MM.1S (cell line): ENCODE data around the gene TMEM242.

ENCODE experiments used
- DNase-seq: peaks from one replicate; pipeline ENCODE4 v3.0.0-alpha.2; 2015
- H2AFZ ChIP-seq: fragments of 300-600 bp; sonication (generic); 2 replicates; pipeline ENCODE4 v1.6.0; 2016; ENCODE audit warnings: antibody characterized with exemption, low read length
- H3F3A ChIP-seq: fragments of 300-600 bp; sonication (generic); 2 replicates; pipeline ENCODE4 v1.6.1; 2016; ENCODE audit warnings: mild to moderate bottlenecking, antibody characterized with exemption, low read length, moderate library complexity, mixed read lengths; ENCODE audit not compliant: insufficient read depth
- H3K27ac ChIP-seq: fragments of 300-600 bp; sonication (generic); 2 replicates; pipeline ENCODE4 v1.5.1; 2016; ENCODE audit warnings: mild to moderate bottlenecking, low read length
- H3K27me3 ChIP-seq: fragments of 300-600 bp; sonication (generic); replicated peaks from 2 replicates; pipeline ENCODE4 v1.6.0; 2016; ENCODE audit warnings: low read length; ENCODE audit not compliant: insufficient read depth
- H3K36me3 ChIP-seq: fragments of 300-600 bp; sonication (generic); replicated peaks from 2 replicates; pipeline ENCODE4 v1.6.1; 2016; ENCODE audit warnings: mild to moderate bottlenecking, low read length, mixed read lengths; ENCODE audit not compliant: insufficient read depth
- H3K4me1 ChIP-seq: fragments of 300-600 bp; sonication (generic); 2 replicates; pipeline ENCODE4 v1.6.1; 2016; ENCODE audit warnings: low read length, mixed read lengths
- H3K4me2 ChIP-seq: fragments of 300-600 bp; sonication (generic); 2 replicates; pipeline ENCODE4 v1.6.0; 2016; ENCODE audit warnings: low read depth, low read length
- H3K4me3 ChIP-seq: fragments of 300-600 bp; sonication (generic); 2 replicates; pipeline ENCODE4 v1.5.1; 2016; ENCODE audit warnings: low read length, mixed read lengths
- H3K79me2 ChIP-seq: fragments of 300-600 bp; sonication (generic); 2 replicates; pipeline ENCODE4 v1.6.1; 2016; ENCODE audit warnings: mixed run types, low read length, mixed read lengths
- H3K9ac ChIP-seq: fragments of 300-600 bp; sonication (generic); 2 replicates; pipeline ENCODE4 v1.6.1; 2016; ENCODE audit warnings: low read length, mixed read lengths
- H3K9me2 ChIP-seq: fragments of 300-600 bp; sonication (generic); replicated peaks from 2 replicates; pipeline ENCODE4 v1.6.1; 2016; ENCODE audit warnings: mild to moderate bottlenecking, low read length, mixed read lengths; ENCODE audit not compliant: insufficient read depth
- H3K9me3 ChIP-seq: fragments of 300-600 bp; sonication (generic); replicated peaks from 2 replicates; pipeline ENCODE4 v1.6.1; 2016; ENCODE audit warnings: mild to moderate bottlenecking, low read length, mixed read lengths; ENCODE audit not compliant: insufficient read depth
- H4K20me1 ChIP-seq: fragments of 300-600 bp; sonication (generic); 2 replicates; pipeline ENCODE4 v1.6.1; 2016; ENCODE audit warnings: mild to moderate bottlenecking, low read length, moderate library complexity, mixed read lengths; ENCODE audit not compliant: insufficient read depth
- EZH2 ChIP-seq: fragments of 300-600 bp; sonication (generic); optimal IDR thresholded peaks from 2 replicates; pipeline ENCODE3; 2017; ENCODE audit warnings: low read depth, mild to moderate bottlenecking, antibody characterized with exemption, low read length, mixed read lengths
- EZH2phosphoT487 ChIP-seq: fragments of 300-600 bp; sonication (generic); IDR thresholded peaks from 2 replicates; pipeline ENCODE4 v1.6.1; 2018; ENCODE audit warnings: antibody characterized with exemption, low read length
- TF ChIP-seq, protein P1 (sequence below): fragments of 300-600 bp; sonication (generic); IDR thresholded peaks from 2 replicates; pipeline ENCODE4 v1.5.1; 2016; ENCODE audit warnings: antibody characterized with exemption, low read length, mixed read lengths

The TMEM242 gene

GRCh38 chr6:157305670-157306653, 17.4 kb downstream of the TMEM242 start:
- no peak overlapping the region for H3K4me2 ChIP-seq

GRCh38 chr6:157304899-157305663, 18.2 kb downstream of the TMEM242 start:
- Histone ChIP-seq H3K27me3 (no peaks in the 10 kb centered on the region), H4K20me1 (no peaks in the 10 kb centered on the region), H3K79me2 (no peaks in the 10 kb centered on the region), H3K9me2 (no peaks in the 10 kb centered on the region), H3K9me3 (no peaks in the 10 kb centered on the region), H3K4me3 (no peak overlapping the region), H3K36me3 (no peaks in the 10 kb centered on the region), H3K9ac (no peak overlapping the region), H2AFZ (no peak overlapping the region), H3F3A (no peaks in the 10 kb centered on the region), H3K27ac (no peak overlapping the region), H3K4me1 (peaks cover 9% of the 10 kb centered on the region; the same call in 1 of the 2 replicates), H3K4me2 (no peak overlapping the region)
- DNase-seq: no peak
- TF ChIP-seq, protein P1, sequence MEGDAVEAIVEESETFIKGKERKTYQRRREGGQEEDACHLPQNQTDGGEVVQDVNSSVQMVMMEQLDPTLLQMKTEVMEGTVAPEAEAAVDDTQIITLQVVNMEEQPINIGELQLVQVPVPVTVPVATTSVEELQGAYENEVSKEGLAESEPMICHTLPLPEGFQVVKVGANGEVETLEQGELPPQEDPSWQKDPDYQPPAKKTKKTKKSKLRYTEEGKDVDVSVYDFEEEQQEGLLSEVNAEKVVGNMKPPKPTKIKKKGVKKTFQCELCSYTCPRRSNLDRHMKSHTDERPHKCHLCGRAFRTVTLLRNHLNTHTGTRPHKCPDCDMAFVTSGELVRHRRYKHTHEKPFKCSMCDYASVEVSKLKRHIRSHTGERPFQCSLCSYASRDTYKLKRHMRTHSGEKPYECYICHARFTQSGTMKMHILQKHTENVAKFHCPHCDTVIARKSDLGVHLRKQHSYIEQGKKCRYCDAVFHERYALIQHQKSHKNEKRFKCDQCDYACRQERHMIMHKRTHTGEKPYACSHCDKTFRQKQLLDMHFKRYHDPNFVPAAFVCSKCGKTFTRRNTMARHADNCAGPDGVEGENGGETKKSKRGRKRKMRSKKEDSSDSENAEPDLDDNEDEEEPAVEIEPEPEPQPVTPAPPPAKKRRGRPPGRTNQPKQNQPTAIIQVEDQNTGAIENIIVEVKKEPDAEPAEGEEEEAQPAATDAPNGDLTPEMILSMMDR: no peak
- TF ChIP-seq EZH2 (no peak), EZH2phosphoT487 (no peak)

More at GRCh38 chr6:157305670-157306653, 17.4 kb downstream of the TMEM242 start:
- H3K4me1 ChIP-seq: peaks cover 9% of the 10 kb centered on the region; the same call in 1 of the 2 replicates
- no peak for TF ChIP-seq EZH2phosphoT487
- TF ChIP-seq EZH2: no peak
- TF ChIP-seq, protein P1: no peak
- DNase-seq: no peak
- no peak overlapping the region for H3K4me3 ChIP-seq
- H3K79me2 ChIP-seq: no peaks in the 10 kb centered on the region
- H3K27ac ChIP-seq: no peak overlapping the region
- no peaks in the 10 kb centered on the region for H3K36me3 ChIP-seq
- no peaks in the 10 kb centered on the region for H3K9me3 ChIP-seq
- H2AFZ ChIP-seq: no peak overlapping the region
- no peaks in the 10 kb centered on the region for H3K9me2 ChIP-seq
- H4K20me1 ChIP-seq: no peaks in the 10 kb centered on the region
- H3K9ac ChIP-seq: no peak overlapping the region
- H3F3A ChIP-seq: no peaks in the 10 kb centered on the region
- no peaks in the 10 kb centered on the region for H3K27me3 ChIP-seq

DNA sequence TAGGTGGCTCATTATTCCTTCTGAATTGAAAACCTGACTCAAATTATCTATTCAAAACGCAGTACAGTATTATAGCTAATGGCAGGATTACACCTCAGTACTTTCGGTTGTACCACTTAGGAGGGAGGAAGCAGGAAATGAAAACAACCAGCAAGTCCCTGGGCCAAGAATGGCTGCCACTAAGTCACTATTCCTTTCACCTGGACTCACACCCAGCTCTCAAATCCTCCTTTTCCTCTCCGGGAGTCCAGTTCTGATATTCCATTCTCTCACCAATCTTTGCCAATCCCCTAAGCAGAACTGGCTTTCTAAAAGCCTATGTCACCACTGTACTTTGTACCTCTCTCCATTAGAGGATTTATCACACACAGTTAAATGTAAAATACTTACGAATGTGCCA, 20.6 kb downstream of the TMEM242 start:
- peak; percentile 11 for DNase-seq

More for the DNA sequence above, 20.6 kb downstream of the TMEM242 start:
- H3K36me3 ChIP-seq: no peaks in the 10 kb centered on the region
- no peaks in the 10 kb centered on the region for H4K20me1 ChIP-seq
- no peak overlapping the region for H3K9ac ChIP-seq
- H3K9me3 ChIP-seq: no peaks in the 10 kb centered on the region
- TF ChIP-seq EZH2phosphoT487 (no peak), EZH2 (no peak)
- TF ChIP-seq, protein P1: no peak
- H3K9me2 ChIP-seq: no peaks in the 10 kb centered on the region
- H3F3A ChIP-seq: no peaks in the 10 kb centered on the region
- no peak overlapping the region for H3K4me3 ChIP-seq
- no peaks in the 10 kb centered on the region for H3K27me3 ChIP-seq
- H3K79me2 ChIP-seq: no peaks in the 10 kb centered on the region
- H2AFZ ChIP-seq: no peak overlapping the region
- no peak overlapping the region for H3K27ac ChIP-seq
- H3K4me1 ChIP-seq: peaks cover 9% of the 10 kb centered on the region; the same call in 1 of the 2 replicates
- peak overlapping the region; percentile 35 for H3K4me2 ChIP-seq
